HG03159 (cell line): Measurements from ENCODE around the gene PLOD2.

Experiments
- ATAC-seq: cut with Tn5 transposase; IDR thresholded peaks from one replicate; pipeline ENCODE4 v1.9.1; 2021; ENCODE audit warnings: mild to moderate bottlenecking, moderate library complexity; ENCODE audit not compliant: unreplicated experiment

PLOD2 gene

DNA sequence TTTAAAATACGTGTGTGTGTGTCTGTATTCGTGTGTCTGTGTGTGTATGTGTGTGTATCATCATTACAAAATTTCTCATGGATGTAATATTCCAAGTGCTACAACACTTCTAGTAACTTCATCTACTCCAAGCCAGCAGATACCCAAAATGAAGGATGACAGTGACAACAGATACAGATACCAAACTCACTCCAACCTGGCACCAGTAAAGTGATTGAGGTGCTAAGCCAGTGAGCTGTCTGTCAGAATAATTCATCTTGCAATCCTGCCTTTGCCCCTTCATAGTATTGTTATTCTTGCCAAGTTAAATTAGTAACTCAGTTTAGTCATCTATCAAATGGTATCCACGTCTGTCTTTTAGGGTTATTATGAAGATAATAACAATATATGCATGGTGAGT, 58.1 kb downstream of the PLOD2 start:
- ATAC-seq, result no peak

DNA sequence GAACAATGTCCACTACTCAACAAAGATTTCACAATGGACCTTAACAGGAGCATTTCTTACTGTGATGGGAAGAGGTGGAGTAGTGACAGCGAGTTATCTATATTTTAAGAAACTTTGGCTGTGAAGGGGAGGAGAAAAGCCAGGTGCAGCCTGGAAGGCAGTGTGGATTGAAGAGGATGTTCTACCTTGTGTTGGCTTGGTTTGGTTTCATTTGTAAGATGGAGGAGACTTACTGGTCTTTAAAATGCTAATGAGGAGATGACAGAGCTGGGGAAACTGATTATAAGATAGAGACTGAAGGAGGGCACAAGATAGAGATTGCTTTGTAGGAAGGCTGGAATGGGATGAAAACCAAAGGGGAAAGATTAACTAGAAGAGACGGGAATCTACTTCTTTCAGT, 59.4 kb downstream of the PLOD2 start:
- no peak for ATAC-seq

DNA sequence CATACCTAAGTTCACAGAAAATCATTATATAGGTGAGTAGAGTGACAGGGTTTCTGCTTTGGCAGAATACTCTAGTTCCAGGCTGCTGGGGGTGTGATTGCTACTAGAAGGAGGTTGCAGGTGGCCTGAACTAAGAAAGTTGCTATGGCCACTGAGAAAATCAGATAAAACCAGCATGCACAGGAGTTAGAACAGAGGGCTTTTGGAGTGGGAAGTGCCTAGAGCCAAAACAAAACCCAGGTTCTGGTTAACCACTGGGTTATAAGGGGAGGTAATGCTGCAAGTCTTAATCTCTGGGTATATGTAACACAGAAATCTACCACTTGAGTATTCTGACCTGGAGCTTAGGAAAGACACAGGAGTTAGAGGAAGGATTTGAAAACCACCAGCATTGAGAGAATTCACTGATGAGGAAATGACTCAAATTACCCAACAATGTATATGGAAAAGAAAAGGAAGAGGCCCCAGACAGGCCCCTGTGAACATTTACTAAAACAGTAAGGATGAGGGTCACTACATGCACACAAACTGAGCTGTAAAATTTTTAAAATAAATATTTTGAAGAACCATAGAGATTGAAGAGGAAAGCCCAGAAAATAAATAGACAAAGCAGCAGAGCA, 60.0 kb downstream of the PLOD2 start:
- no peak for ATAC-seq

DNA sequence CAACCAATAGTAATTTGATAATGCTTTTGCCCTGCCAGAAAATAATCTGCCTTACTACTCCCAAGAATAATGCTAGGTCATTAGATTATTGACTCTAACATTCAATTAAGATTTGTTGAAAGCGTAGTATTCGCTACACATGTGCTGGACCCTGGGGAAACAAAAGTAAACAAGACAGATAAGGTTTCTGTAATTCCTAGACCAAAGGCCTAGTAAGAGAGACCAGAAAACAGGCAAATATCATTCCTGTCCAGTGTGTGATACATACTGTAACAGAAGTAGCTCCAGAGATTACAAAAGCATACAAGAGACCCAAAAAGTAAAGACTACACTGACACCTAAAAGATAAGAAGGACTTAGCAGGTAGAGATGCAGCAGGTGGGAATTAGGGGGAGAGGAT, 60.8 kb downstream of the PLOD2 start:
- ATAC-seq, result no peak

DNA sequence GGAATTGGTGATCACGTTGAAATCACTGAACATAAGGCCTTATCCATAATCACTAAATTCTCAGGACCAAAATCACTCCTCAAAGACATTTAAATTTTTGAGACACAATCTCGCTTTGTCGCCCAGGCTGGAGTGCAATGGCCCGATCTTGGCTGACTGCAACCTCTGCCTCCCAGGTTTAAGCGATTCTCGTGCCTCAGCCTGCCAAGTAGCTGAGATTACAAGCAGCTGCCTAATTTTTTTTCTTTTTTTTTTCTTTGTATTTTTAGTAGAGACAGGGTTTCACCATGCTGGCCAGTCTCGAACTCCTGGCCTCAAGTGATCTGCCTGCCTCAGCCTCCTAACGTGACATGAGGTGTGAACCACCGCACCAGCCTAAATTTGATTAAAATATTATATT, 61.7 kb downstream of the PLOD2 start:
- no peak for ATAC-seq

DNA sequence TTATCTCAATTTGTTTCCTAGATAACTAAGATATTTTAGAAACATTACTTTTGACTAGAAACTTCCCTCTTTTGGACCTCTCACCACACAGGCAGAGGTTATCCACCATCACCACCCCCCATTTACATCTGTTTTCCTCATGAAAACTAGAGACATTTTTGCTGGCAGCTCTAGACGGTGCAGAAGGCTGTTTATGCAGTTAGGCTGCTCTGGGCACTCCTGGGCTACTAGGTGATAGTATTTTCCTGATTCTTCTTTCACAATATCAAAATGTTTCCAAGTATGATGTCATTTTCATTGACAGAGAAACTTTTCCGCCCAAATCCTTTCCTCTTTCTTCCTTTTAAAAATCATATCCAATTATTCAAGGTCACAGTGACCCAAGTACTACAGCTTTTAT, 67.1 kb downstream of the PLOD2 start:
- no peak for ATAC-seq

DNA sequence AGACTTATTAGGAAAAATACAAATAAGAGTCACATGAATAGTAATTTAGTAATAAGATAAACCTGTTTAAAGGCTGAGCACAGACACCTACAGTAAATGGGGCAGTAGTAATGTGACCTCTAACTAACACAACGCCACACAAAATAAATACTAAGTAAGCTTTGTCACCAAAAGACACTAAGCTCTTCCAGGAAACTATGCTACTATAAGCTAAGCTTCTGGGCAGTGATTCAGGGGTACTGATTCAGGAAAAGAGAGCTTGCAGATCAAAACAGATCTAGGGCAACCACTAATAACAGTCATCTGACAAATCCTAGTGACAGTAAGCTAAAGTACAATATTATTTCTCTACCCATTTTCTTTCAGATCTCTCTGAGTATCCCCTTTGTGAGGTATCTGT, 68.8 kb downstream of the PLOD2 start:
- ATAC-seq, result no peak

DNA sequence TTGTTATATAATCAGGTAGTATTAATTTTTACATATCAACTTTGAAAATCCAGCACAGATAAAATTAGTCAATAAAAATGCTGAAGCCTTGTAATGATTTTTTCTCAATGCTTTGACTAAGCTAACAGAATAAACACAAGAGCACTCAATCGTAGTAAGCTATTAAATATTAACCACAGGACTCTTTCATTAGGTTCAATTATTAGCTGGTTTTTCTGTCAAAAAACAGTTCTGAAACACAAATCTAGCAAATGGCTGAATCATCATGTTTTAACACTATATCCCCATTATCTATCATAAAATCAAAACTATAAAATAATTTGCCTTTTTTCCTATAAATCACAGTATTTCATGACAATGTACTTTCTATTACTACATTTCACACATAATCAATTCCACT, 69.6 kb downstream of the PLOD2 start:
- peak; percentile 67 for ATAC-seq

DNA sequence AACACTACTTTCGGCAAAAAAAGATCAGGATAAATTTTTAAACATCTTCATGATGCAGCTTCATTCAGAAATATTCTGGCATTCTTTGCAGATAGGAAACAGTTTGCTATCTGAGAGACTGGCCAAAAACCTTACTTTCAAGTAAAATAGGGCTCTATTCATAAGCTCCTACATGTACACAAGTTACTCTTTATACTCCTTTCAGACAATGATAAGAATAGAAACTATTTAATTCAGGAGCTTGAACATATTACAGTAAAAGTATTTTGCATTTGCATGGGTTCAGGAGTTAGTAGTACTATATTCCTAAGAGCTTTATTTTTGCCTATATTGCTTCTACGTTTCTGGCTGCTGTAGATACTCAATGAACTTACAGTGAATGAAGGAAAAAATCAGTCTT, 70.5 kb downstream of the PLOD2 start:
- no peak for ATAC-seq

DNA sequence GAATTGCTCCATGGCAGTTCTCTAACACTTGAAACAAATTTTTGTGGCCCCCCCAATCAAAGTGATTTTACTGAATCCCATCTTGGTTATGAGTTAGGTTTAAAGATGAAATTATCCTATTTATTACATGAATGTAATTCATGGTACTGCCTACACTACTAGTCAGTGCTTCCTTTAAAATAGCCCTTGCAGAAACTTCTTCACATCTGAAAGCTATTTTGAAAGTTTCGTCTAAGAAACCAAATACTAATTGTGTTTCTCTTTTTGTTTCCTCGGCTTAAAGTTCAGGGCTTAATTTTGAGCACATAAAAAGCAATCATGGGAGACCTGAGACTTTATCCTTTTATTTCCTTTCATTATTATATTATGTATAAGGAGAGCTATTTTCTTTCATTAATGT, 72.1 kb downstream of the PLOD2 start:
- ATAC-seq, result no peak

DNA sequence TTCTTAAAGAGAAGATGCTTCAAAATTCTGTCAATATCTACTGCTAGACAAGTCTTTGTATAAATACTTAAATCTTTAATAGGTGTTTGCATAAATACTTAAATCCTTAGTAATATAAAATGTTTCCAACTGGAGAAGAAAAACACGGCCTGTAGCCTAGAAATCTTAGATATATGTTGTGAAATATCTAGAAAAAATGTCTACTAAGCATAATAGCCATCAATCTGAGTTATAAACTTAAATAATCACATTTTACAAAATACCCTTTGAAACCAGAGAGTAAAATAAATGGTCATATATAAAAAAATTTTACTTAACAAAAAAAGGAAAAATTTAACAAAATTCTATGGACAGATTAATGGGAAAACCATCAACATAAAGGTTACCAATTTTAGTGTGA, 73.9 kb downstream of the PLOD2 start:
- ATAC-seq, result no peak

DNA sequence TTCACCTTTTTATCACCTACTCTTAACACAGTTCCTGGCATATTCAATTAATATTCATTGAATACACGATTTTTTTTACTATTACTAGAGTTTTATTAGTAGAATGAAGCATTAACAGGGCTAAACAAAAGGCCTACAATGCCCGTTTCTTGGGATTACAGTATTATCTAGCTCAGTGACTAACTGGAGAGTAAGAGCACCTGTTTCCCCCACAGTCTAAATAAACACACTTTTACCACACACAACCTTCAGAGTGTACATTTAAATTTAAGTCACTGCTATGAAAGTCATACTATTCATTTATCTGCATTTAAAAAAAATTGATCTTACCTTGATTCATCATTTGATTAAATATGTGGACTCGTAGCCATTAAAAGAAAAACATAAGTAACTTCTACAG, 74.8 kb downstream of the PLOD2 start:
- no peak for ATAC-seq

DNA sequence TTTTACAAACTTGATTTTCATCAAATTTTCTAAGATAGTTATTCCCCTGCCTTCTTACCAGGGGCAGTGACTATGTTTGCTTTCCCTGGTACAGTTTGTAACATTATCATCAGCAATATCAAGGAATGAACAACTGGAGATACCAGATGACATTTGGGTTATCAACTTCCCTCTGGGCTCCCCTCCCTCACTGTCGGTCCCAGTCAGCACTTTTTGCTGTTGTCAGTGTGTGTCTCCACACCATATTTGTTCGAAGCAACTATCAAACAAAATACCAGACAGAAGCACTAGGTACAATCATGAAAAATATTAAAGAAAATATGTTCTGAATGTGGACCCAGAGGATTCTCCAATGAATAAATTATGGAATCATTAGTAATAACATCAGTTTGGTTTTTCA, 75.3 kb downstream of the PLOD2 start:
- no peak for ATAC-seq

DNA sequence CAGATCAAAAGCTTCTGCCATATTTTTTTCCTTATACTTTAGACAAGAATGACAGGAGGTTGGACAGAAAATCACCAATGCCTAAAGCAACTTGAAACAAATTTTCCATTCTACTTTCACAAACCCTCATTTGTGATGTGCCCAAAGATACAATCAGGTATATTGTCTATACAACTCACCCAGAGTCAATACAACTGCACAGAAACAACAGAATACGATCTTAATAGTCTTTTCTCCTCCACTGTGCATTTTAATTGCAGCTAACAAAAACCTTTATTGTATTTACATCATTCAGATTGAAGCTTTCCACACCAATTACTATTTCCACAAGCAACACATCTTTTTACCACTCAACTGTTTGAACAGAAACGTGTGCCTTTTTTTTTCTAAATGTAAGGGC, 80.4 kb downstream of the PLOD2 start:
- ATAC-seq, result no peak

DNA sequence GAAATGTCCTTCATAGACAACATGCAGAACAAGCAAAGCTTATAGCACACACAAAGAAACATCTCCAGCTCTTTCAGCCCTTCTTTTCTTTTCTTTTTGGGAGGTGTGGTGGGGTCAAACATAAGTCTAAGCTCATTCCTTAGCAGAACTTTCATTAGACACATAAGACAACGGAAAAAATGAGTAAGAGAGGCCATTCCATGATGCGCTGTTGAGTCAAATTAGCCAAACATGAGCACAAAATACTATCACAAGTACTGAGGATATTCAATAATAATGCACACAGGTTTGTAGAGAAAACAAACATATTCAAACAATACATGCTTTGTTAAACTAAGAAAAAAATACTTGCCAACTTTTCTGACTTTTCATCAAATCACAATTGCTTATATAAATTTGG, 83.0 kb downstream of the PLOD2 start:
- ATAC-seq, result no peak

DNA sequence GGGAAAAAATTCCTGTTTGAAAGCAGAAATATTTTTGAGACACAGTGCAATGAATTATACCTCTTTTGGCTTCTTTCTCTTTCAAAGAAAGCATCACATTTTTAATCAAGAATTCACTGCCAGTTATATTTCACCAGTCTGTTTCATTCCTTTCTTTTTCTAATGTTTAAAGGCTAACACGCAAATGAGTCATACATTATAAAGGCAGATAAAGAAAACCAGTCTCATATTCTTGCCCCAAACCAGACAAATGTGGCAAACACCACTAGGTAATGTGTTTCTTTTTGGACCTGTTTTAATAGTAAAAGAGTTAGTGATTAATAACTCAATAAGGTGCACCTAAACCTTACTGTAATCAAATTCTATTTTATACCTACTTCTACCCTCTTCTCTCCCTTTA, 83.8 kb downstream of the PLOD2 start:
- no peak for ATAC-seq

DNA sequence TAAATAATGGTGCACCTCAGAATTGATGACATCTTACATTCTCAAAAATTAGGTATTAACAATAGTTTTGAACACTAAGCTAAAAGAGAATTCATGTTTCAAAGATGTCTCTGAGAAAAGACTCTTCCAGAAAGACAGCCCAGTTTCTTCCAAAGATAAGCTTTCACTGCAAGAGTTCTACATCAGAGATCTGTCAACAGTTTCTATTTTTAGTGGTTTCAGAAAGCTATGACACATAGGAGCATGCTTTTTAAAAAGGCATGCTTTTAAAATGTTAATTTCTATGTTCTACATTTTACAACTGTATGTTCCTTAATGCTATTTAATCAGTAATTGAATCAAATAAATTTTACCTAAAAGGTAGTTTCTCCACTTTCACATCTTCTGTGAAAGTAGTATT, 88.2 kb downstream of the PLOD2 start:
- ATAC-seq, result no peak

DNA sequence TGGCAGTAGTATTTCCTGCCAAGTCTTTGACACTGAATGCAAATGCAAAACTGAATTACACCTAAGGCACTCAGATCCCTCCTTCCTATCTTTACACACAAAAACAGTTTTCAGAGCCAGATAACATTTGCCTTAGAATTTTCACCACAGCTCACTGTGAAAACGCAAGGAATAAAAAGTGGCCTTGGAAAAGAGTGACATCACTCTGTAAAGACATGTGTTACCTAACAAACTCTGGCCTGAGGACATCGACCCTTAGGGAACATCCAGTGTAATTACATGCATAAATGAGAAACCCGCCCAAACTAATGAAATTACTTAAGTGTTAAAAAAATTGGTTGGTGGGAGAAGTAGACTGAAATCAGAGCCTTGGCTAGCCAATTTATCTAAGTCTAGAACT, 88.9 kb downstream of the PLOD2 start:
- ATAC-seq, result no peak

DNA sequence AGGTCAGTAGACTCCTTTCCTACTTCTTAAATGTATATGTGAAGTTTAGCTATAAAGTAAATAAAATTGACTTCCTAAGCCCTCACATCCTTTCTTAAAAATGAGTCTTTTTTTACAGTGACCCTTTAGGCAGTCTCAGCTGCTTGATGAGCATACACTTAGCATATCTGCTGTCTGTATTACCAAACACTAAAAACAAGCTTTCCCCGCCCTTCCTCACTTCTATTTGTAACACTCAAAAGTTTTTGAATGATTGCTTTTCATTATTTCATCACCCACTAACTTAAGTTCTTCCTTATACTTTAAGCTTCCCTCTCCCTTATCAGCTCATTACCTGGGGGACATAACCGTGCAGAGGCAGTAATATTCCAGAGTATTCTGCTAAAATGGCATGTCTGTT, 89.4 kb downstream of the PLOD2 start:
- no peak for ATAC-seq

DNA sequence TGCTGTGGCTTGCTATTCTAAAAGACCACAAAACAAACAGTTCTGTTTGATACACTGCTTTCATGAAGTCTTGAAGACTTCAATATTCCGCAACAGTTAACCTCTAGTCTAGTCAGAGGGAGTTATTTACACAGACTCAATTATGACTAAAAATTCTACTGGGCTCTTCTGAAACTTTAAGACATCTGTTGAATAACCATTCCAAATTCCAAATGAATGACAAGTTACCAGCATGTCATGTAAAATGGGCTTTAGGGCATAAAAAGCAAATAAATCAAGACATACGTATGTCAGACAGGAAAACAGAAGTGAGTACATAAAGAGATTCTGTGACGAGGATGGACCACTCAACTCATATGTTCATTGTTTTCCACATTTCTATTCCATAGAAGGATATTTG, 93.9 kb downstream of the PLOD2 start:
- no peak for ATAC-seq

DNA sequence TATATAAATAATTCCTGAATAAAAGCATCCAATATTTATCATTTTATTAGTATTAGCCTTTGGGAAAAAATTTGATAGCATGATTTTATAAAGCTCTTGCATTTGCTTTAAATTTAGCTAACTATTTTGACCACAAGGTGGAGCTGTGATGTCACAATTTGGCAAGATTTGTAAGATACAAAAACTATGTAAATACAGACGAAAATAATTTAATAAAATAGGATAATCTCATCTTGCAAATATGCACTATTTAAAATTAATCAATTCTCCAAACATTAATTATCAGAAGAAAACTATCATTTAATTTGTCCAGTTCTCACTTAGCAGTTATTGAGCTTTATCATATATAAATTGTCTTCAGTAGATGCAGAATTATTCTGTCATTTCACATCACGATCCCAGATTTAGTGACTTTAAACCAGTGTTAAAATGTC, 95.4 kb downstream of the PLOD2 start:
- ATAC-seq, result no peak

DNA sequence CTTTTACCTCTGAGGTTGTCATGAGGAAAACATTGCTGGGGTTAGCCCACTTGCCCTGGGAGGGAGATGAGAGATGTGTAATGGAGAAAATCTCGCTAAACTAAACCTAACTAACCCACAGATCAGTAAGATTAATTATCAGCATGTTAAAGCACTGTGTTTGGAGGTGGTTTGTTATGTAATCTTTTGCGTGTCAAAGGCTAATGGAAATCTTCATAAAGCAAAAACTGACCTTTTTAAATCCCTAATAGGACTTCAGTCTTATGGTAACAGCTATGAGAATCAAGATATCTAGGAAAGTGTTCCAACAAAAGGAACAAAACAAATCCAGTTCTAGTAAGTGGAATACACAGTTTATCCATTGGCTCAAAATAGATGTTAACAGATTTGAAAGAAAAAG, 102.7 kb downstream of the PLOD2 start:
- no peak for ATAC-seq

DNA sequence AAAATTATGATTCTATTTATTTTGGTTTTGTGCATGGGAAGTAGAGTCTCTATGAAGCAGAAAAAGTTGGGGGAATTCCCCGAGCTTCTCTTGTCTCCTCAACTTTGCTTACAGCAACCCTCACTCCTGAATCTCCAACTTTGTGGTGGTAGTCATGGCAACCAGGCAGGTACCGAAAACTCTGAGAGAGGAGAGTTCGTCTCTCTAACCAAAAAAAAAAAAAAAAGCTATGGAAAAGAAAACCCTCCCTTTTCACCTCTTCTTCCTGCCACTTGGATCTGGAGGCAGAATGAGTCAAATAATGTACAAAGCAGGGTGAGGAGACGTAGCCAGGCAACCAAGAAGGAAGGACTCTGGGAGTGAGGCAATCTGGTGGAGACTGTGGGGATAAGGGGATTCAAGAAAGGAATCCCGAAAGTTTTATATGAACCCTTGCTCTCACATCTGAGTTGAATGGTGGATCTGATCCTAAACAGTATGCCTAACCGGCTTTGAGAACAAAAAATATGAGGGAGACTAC, 108.1 kb downstream of the PLOD2 start:
- ATAC-seq, result no peak
